H9 (cell line): Measurements from ENCODE around the gene ARHGEF7. TPM values are rescaled to one million over a fixed set of nuclear protein-coding genes. Genes with fewer than 3 reads are reported as not detected.

ENCODE experiments used
- DNase-seq: peaks from one replicate; pipeline ENCODE4 v3.0.0-alpha.2; 2017
- H2AFZ ChIP-seq: one replicate; pipeline ENCODE4 v1.6.1; 2013; ENCODE audit warnings: mild to moderate bottlenecking, low read length, control low read depth, moderate library complexity
- H2AK5ac ChIP-seq: 2 replicates; pipeline ENCODE4 v1.6.1; 2013; ENCODE audit warnings: low read length, control low read depth, mixed read lengths; ENCODE audit not compliant: insufficient read length
- H2BK120ac ChIP-seq: one replicate; pipeline ENCODE4 v1.6.1; 2013; ENCODE audit warnings: low read depth, mild to moderate bottlenecking, low read length, control low read depth, inconsistent platforms; ENCODE audit not compliant: poor library complexity, severe bottlenecking
- H2BK12ac ChIP-seq: 2 replicates; pipeline ENCODE4 v1.6.1; 2013; ENCODE audit warnings: low read length, control low read depth, mixed read lengths, low read depth; ENCODE audit not compliant: insufficient read length
- H2BK15ac ChIP-seq: 2 replicates; pipeline ENCODE4 v1.6.1; 2013; ENCODE audit warnings: low read depth, low read length, control low read depth
- H2BK20ac ChIP-seq: one replicate; pipeline ENCODE4 v1.6.1; 2013; ENCODE audit warnings: low read depth, mild to moderate bottlenecking, low read length, control low read depth, inconsistent platforms; ENCODE audit not compliant: poor library complexity, severe bottlenecking
- H2BK5ac ChIP-seq: 2 replicates; pipeline ENCODE4 v1.6.1; 2013; ENCODE audit warnings: low read length, control low read depth, mixed read lengths; ENCODE audit not compliant: insufficient read length
- H3K14ac ChIP-seq: 2 replicates; pipeline ENCODE4 v1.6.1; 2013; ENCODE audit warnings: low read length, control low read depth; ENCODE audit not compliant: insufficient read depth
- H3K18ac ChIP-seq: 2 replicates; pipeline ENCODE4 v1.6.1; 2013; ENCODE audit warnings: low read depth, mild to moderate bottlenecking, mixed read lengths, low read length, control low read depth; ENCODE audit not compliant: insufficient read length
- H3K23ac ChIP-seq: 2 replicates; pipeline ENCODE4 v1.6.1; 2013; ENCODE audit warnings: low read length, control low read depth, mixed read lengths, low read depth; ENCODE audit not compliant: insufficient read length
- H3K23me2 ChIP-seq: 2 replicates; pipeline ENCODE4 v1.6.1; 2013; ENCODE audit warnings: low read depth, mild to moderate bottlenecking, mixed read lengths, low read length, control low read depth; ENCODE audit not compliant: insufficient read length, poor library complexity, severe bottlenecking
- H3K27ac ChIP-seq: 2 replicates; pipeline ENCODE4 v1.5.1; 2013; ENCODE audit warnings: low read length, control low read depth, mixed read lengths, low read depth; ENCODE audit not compliant: insufficient read length
- H3K27me3 ChIP-seq: 2 replicates; pipeline ENCODE4 v1.6.1; 2013; ENCODE audit warnings: low read length, control low read depth, inconsistent platforms; ENCODE audit not compliant: insufficient read depth
- H3K4ac ChIP-seq: 2 replicates; pipeline ENCODE4 v1.6.1; 2013; ENCODE audit warnings: low read depth, mild to moderate bottlenecking, control low read depth, inconsistent platforms, low read length, moderate library complexity
- H3K4me1 ChIP-seq: 2 replicates; pipeline ENCODE4 v1.6.1; 2013; ENCODE audit warnings: low read length, control low read depth, inconsistent platforms; ENCODE audit not compliant: insufficient read depth
- H3K4me2 ChIP-seq: 2 replicates; pipeline ENCODE4 v1.6.1; 2013; ENCODE audit warnings: low read length, control low read depth, mixed read lengths; ENCODE audit not compliant: insufficient read length, insufficient read depth
- H3K56ac ChIP-seq: 2 replicates; pipeline ENCODE4 v1.6.1; 2013; ENCODE audit warnings: low read depth, mild to moderate bottlenecking, mixed read lengths, low read length, control low read depth; ENCODE audit not compliant: insufficient read length
- H3K79me1 ChIP-seq: 2 replicates; pipeline ENCODE4 v1.6.1; 2013; ENCODE audit warnings: low read depth, mild to moderate bottlenecking, moderate library complexity, low read length, control low read depth, inconsistent platforms; ENCODE audit not compliant: insufficient read depth, poor library complexity, severe bottlenecking
- H3K79me2 ChIP-seq: 2 replicates; pipeline ENCODE4 v1.6.1; 2013; ENCODE audit warnings: low read length, control low read depth, inconsistent platforms; ENCODE audit not compliant: insufficient read depth
- H3K9ac ChIP-seq: 2 replicates; pipeline ENCODE4 v1.6.1; 2013; ENCODE audit warnings: low read length, control low read depth, mixed read lengths; ENCODE audit not compliant: insufficient read length; ENCODE audit errors: extremely low read depth
- H3K9me3 ChIP-seq: one replicate; pipeline ENCODE4 v1.6.1; 2013; ENCODE audit warnings: low read depth, low read length, inconsistent platforms; ENCODE audit not compliant: control insufficient read depth
- H3T11ph ChIP-seq: one replicate; pipeline ENCODE4 v1.6.1; 2013; ENCODE audit warnings: mild to moderate bottlenecking, low read length, control low read depth, inconsistent platforms
- H4K20me1 ChIP-seq: one replicate; pipeline ENCODE4 v1.6.1; 2013; ENCODE audit not compliant: control insufficient read depth, insufficient read length, insufficient read depth
- H4K5ac ChIP-seq: 2 replicates; pipeline ENCODE4 v1.6.1; 2013; ENCODE audit warnings: low read depth, mild to moderate bottlenecking, mixed read lengths, low read length, control low read depth; ENCODE audit not compliant: insufficient read length
- H4K8ac ChIP-seq: replicated peaks from 2 replicates; pipeline ENCODE4 v1.6.1; 2013; ENCODE audit warnings: low read length, control low read depth, mixed read lengths, low read depth; ENCODE audit not compliant: insufficient read length
- H4K91ac ChIP-seq: 2 replicates; pipeline ENCODE4 v1.6.1; 2013; ENCODE audit warnings: low read depth, mild to moderate bottlenecking, moderate library complexity, mixed read lengths, low read length, control low read depth; ENCODE audit not compliant: insufficient read length
- H3K27ac Mint-ChIP-seq, 3 experiments: 2 replicates in 2 of 3; 3 replicates in 1 of 3; pipeline ENCODE4 v1.8.0; 2020 to 2021; ENCODE audit warnings: mixed read lengths in 3 of 3, mild to moderate bottlenecking in 1 of 3, moderate library complexity in 1 of 3
- H3K27me3 Mint-ChIP-seq: 2 replicates; pipeline ENCODE4 v1.8.0; 2021; ENCODE audit warnings: low read depth, mild to moderate bottlenecking, moderate library complexity, mixed read lengths
- H3K36me3 Mint-ChIP-seq, 3 experiments: 2 replicates in 2 of 3; 3 replicates in 1 of 3; pipeline ENCODE4 v1.8.0; 2020 to 2021; ENCODE audit warnings: low read depth in 3 of 3, mixed read lengths in 3 of 3; ENCODE audit not compliant: insufficient read depth in 1 of 3
- H3K4me1 Mint-ChIP-seq, 2 experiments: 2 replicates each; pipeline ENCODE4 v1.8.0; 2020; ENCODE audit warnings: mixed read lengths in 2 of 2
- H3K4me3 Mint-ChIP-seq, 2 experiments: 2 replicates in 1 of 2; 3 replicates in 1 of 2; pipeline ENCODE4 v1.8.0; 2020 to 2021; ENCODE audit warnings: mild to moderate bottlenecking in 2 of 2, mixed read lengths in 2 of 2, moderate library complexity in 1 of 2
- H3K9me3 Mint-ChIP-seq, 2 experiments: 2 replicates in 1 of 2; 3 replicates in 1 of 2; pipeline ENCODE4 v1.8.0; 2020; ENCODE audit warnings: mild to moderate bottlenecking in 2 of 2, mixed read lengths in 2 of 2, moderate library complexity in 1 of 2
- CTCF ChIP-seq: fragments of 200-600 bp; sonication (generic); conservative IDR thresholded peaks from 3 replicates; pipeline ENCODE4 v1.8.0; 2021; ENCODE audit warnings: antibody characterized with exemption, mild to moderate bottlenecking
- WGBS: extraction: QIAGEN DNeasy Blood & Tissue Kit; methylation state at CpG from one replicate; pipeline ENCODE4 v1.1.7; 2013; ENCODE audit warnings: missing lambda C conversion rate, low lambda C conversion rate, mixed read lengths; ENCODE audit not compliant: insufficient read length; ENCODE audit errors: extremely low coverage; 5-methylcytosine and 5-hydroxymethylcytosine counted together
- total RNA-seq: library from RNA; stranded (reverse); gene quantifications from 2 replicates; pipeline ENCODE4 v1.2.1, GENCODE V29; 2021

The ARHGEF7 gene
- total RNA-seq, 1 experiment from 2014 or later, result 51.9 TPM

- Mint-ChIP-seq H3K9me3 (no peaks in the 10 kb centered on the region), H3K4me3 (no peak overlapping the region)
- no peak overlapping the region for H4K5ac ChIP-seq
These were observed 25.5 kb downstream of the ARHGEF7 start for GRCh38 chr13:111140562-111141105.

More at GRCh38 chr13:111140562-111141105, 25.5 kb downstream of the ARHGEF7 start:
- no peak overlapping the region for H3K27ac ChIP-seq
- Mint-ChIP-seq H3K4me1 (no peaks in the 10 kb centered on the region), H3K36me3 (no peaks in the 10 kb centered on the region; a peak in 1 of 7 replicates), H3K27me3 (peaks cover 32% of the 10 kb centered on the region), H3K27ac (peak overlapping the region in 1 of 3 experiments; percentile 5; a peak in 1 of 7 replicates)
- no peak overlapping the region for H2BK5ac ChIP-seq
- H3K4me2 ChIP-seq, result no peak overlapping the region
- H3K23ac ChIP-seq, result no peak overlapping the region
- H3K4me1 ChIP-seq, result no peaks in the 10 kb centered on the region
- no peak for DNase-seq
- H3K14ac ChIP-seq, result no peak overlapping the region
- H3K18ac ChIP-seq, result no peak overlapping the region
- no peaks in the 10 kb centered on the region for H3K23me2 ChIP-seq
- H3K4ac ChIP-seq, result no peak overlapping the region
- H2AK5ac ChIP-seq, result no peak overlapping the region
- no peaks in the 10 kb centered on the region for H4K20me1 ChIP-seq
- H3K9ac ChIP-seq, result no peak overlapping the region
- H2BK20ac ChIP-seq, result no peak overlapping the region
- TF ChIP-seq CTCF, result no peak
- no peaks in the 10 kb centered on the region for H3K79me2 ChIP-seq
- H4K91ac ChIP-seq, result no peak overlapping the region
- H2BK12ac ChIP-seq, result no peak overlapping the region
- H2AFZ ChIP-seq, result no peak overlapping the region
- H2BK120ac ChIP-seq, result no peak overlapping the region
- H3K56ac ChIP-seq, result no peak overlapping the region
- no peaks in the 10 kb centered on the region for H3K9me3 ChIP-seq
- H4K8ac ChIP-seq, result no peak overlapping the region
- H3K27me3 ChIP-seq, result no peaks in the 10 kb centered on the region
- no peaks in the 10 kb centered on the region for H3K79me1 ChIP-seq
- WGBS, result no CpG with 5 or more reads among the region's 6 CpGs
- no peak overlapping the region for H2BK15ac ChIP-seq
- no peak overlapping the region for H3T11ph ChIP-seq
